HCT116 (cell line): ENCODE measurements around the gene INCA1. TPM values are rescaled to one million over a fixed set of nuclear protein-coding genes. Genes with fewer than 3 reads are reported as not detected.

Source experiments
- ATAC-seq: fragments of 200-7000 bp; cut with Tn5 transposase; 2 replicates; pipeline ENCODE4 v1.9.1; 2020; ENCODE audit warnings: mild to moderate bottlenecking, moderate library complexity
- BruUV-seq: library from RNA; stranded (reverse); fragments of 400-500 nt; replicated peaks from 2 replicates; lab custom pipeline; 2021; lab: Mats Ljungman, UMichigan
- CTCF ChIA-PET: fragments of 300-600 bp; sonication (Branson Sonifier 250); formaldehyde crosslinking; loops from one replicate; lab custom pipeline; 2021; ENCODE audit warnings: antibody characterized with exemption; lab: Charles Lee
- POLR2A ChIA-PET: fragments of 300-600, 350-600 bp; sonication (Branson Sonifier 250); formaldehyde crosslinking; loops from one replicate; lab custom pipeline; 2021; ENCODE audit warnings: antibody characterized with exemption; lab: Charles Lee
- RAD21 ChIA-PET, 2 experiments: fragments of 300-600 bp; sonication (Branson Sonifier 250); formaldehyde crosslinking; loops; one replicate each; lab custom pipeline; 2023; ENCODE audit warnings: low total read pairs in 2 of 2; ENCODE audit not compliant: uncharacterized antibody in 2 of 2, unreplicated experiment in 2 of 2, low non-redundant PET in 1 of 2; lab: Charles Lee
- DNase-seq: peaks from one replicate; pipeline ENCODE4 v3.0.0-alpha.2; 2010; ENCODE audit warnings: low read depth, low spot score
- H2AFZ ChIP-seq: fragments of 200-600 bp; shearing (Covaris generic), sonication (generic); 2 replicates; pipeline ENCODE4 v1.6.1; 2017; ENCODE audit warnings: low read depth, mixed run types, mixed read lengths, antibody characterized with exemption, low read length; ENCODE audit not compliant: poor library complexity, severe bottlenecking
- H3K27ac ChIP-seq: 2 replicates; pipeline ENCODE4 v1.5.1; 2012; ENCODE audit warnings: low read depth, low read length
- H3K27me3 ChIP-seq: fragments of 200-600 bp; sonication (generic); 2 replicates; pipeline ENCODE4 v1.6.1; 2016; ENCODE audit warnings: mixed run types, low read length, mixed read lengths; ENCODE audit not compliant: insufficient read depth
- H3K36me3 ChIP-seq, 2 experiments: fragments of 200-500 bp in 1 of 2; fragments of 200-600 bp in 1 of 2; sonication (Bioruptor generic) in 1 of 2; sonication (generic) in 1 of 2; 2 replicates each; pipeline versions ENCODE4 v1.5.1 to v1.6.1; 2014 to 2016; ENCODE audit warnings: low read length in 2 of 2, inconsistent platforms in 1 of 2, mixed read lengths in 1 of 2, mixed run types in 1 of 2; ENCODE audit not compliant: insufficient read depth in 2 of 2, control insufficient read depth in 1 of 2
- H3K4me1 ChIP-seq, 2 experiments: fragments of 200-600 bp in 1 of 2; sonication (generic) in 1 of 2; 2 replicates each; pipeline versions ENCODE4 v1.5.1 to v1.6.1; 2012 to 2017; ENCODE audit warnings: low read length in 2 of 2, inconsistent platforms in 1 of 2, mild to moderate bottlenecking in 1 of 2, mixed read lengths in 1 of 2, mixed run types in 1 of 2, moderate library complexity in 1 of 2; ENCODE audit not compliant: insufficient read depth in 2 of 2, control insufficient read depth in 1 of 2
- H3K4me2 ChIP-seq: fragments of 200-600 bp; sonication (generic); 2 replicates; pipeline ENCODE4 v1.6.1; 2017; ENCODE audit warnings: mixed run types, low read length, mixed read lengths
- H3K4me3 ChIP-seq, 2 experiments: fragments of 200-600 bp in 1 of 2; sonication (generic) in 1 of 2; replicated peaks in 1 of 2; 2 replicates each; pipeline ENCODE4 v1.5.1; 2011 to 2016; ENCODE audit warnings: low read length in 2 of 2, control low read depth in 1 of 2, low read depth in 1 of 2, mild to moderate bottlenecking in 1 of 2, mixed read lengths in 1 of 2, mixed run types in 1 of 2
- H3K79me2 ChIP-seq: fragments of 200-600 bp; sonication (generic); 2 replicates; pipeline ENCODE4 v1.6.1; 2017; ENCODE audit warnings: mild to moderate bottlenecking, mixed run types, low read length, moderate library complexity, mixed read lengths; ENCODE audit not compliant: insufficient read depth
- H3K9ac ChIP-seq: fragments of 200-600 bp; sonication (generic); 2 replicates; pipeline ENCODE4 v1.6.1; 2016; ENCODE audit warnings: low read length, mixed read lengths
- H3K9me2 ChIP-seq: fragments of 200-600 bp; sonication (generic), shearing (Covaris generic); 2 replicates; pipeline ENCODE4 v1.6.1; 2017; ENCODE audit warnings: mixed run types, mild to moderate bottlenecking, moderate library complexity; ENCODE audit not compliant: insufficient read depth
- H3K9me3 ChIP-seq, 2 experiments: fragments of 200-500 bp in 1 of 2; fragments of 200-600 bp in 1 of 2; sonication (Bioruptor generic) in 1 of 2; sonication (generic) in 1 of 2; 2 replicates each; pipeline ENCODE4 v1.6.1; 2014 to 2017; ENCODE audit warnings: low read length in 2 of 2, mixed read lengths in 2 of 2, inconsistent platforms in 1 of 2, low read depth in 1 of 2, mild to moderate bottlenecking in 1 of 2, mixed run types in 1 of 2, moderate library complexity in 1 of 2; ENCODE audit not compliant: control insufficient read depth in 1 of 2, insufficient read depth in 1 of 2
- H4K20me1 ChIP-seq: fragments of 200-600 bp; sonication (generic), shearing (Covaris generic); 2 replicates; pipeline ENCODE4 v1.6.1; 2017; ENCODE audit warnings: mixed run types, mild to moderate bottlenecking, moderate library complexity; ENCODE audit not compliant: insufficient read depth
- CBX3 ChIP-seq: IDR thresholded peaks from 2 replicates; pipeline ENCODE4 v1.6.1; 2012; ENCODE audit warnings: low read depth
- EGR1 ChIP-seq: IDR thresholded peaks from 2 replicates; pipeline ENCODE4 v1.6.1; 2012; ENCODE audit warnings: low read depth
- EZH2phosphoT487 ChIP-seq: fragments of 200-600 bp; IDR thresholded peaks from 2 replicates; pipeline ENCODE4 v1.6.1; 2018; ENCODE audit warnings: antibody characterized with exemption, borderline replicate concordance
- JUND ChIP-seq: IDR thresholded peaks from 2 replicates; pipeline ENCODE4 v1.6.1; 2012
- MAX ChIP-seq: IDR thresholded peaks from 2 replicates; pipeline ENCODE4 v1.6.1; 2012
- POLR2AphosphoS5 ChIP-seq: IDR thresholded peaks from 2 replicates; pipeline ENCODE4 v1.6.1; 2011; ENCODE audit warnings: mild to moderate bottlenecking, low read depth, low read length, moderate library complexity
- SP1 ChIP-seq: IDR thresholded peaks from 2 replicates; pipeline ENCODE4 v1.6.1; 2012; ENCODE audit warnings: low read depth
- SRF ChIP-seq: IDR thresholded peaks from 2 replicates; pipeline ENCODE4 v1.6.1; 2012; ENCODE audit warnings: low read depth
- YY1 ChIP-seq: IDR thresholded peaks from 2 replicates; pipeline ENCODE4 v1.6.1; 2011; ENCODE audit warnings: low read length, low read depth, moderate library complexity, mild to moderate bottlenecking; ENCODE audit not compliant: insufficient replicate concordance; ENCODE audit errors: extremely low read depth
- ZFX ChIP-seq: fragments of 450-650 bp; IDR thresholded peaks from 2 replicates; pipeline ENCODE4 v1.6.1; 2017
- ZNF274 ChIP-seq: fragments of 200-500 bp; sonication (Bioruptor generic); IDR thresholded peaks from 2 replicates; pipeline ENCODE4 v1.6.1; 2014; ENCODE audit warnings: mild to moderate bottlenecking, low read depth, low read length, inconsistent platforms
- intact Hi-C: fragments of 100-400 bp; cut with micrococcal nuclease; formaldehyde crosslinking; loops from 2 replicates; pipeline ENCODE4 v1.10.0; 2022
- total RNA-seq: library from RNA; stranded (reverse); gene quantifications from one replicate; pipeline ENCODE4 v1.2.1, GENCODE V29; 2021; ENCODE audit not compliant: unreplicated experiment
- TF ChIP-seq, protein P1 (sequence below): IDR thresholded peaks from 2 replicates; pipeline ENCODE4 v1.6.1; 2011; ENCODE audit warnings: mild to moderate bottlenecking, low read length, moderate library complexity; ENCODE audit not compliant: insufficient replicate concordance; ENCODE audit errors: extremely low read depth

The INCA1 gene
- total RNA-seq, 1 experiment from 2014 or later, result 0.74 TPM

DNA sequence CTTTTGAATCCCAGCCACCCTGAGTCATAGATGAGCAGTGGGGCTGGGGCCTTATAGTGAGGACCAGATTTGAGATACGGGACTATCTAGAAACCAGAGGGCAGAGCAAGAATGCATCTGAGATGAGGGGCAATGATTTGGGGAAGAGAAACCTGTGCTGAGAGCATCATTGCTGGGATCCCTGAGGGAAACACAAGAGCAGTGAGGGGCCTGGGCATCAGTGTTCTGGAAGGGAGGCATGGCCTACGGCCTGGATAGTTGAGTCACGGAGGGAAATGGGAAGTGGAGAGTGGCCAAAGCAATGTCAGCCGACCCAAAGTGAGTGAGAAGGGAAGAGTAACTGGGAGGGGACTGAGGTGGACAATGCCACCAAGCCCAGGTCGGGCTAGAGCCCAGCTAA, 15.0 kb downstream of the INCA1 start:
- peaks cover 15% of the 10 kb centered on the region for H3K79me2 ChIP-seq
- no peaks in the 10 kb centered on the region for H3K27me3 ChIP-seq
- H3K9me3 ChIP-seq, result no peaks in the 10 kb centered on the region
- H3K27ac ChIP-seq, result no peak overlapping the region
- no peaks in the 10 kb centered on the region for H3K9me2 ChIP-seq
- no peak overlapping the region for H3K9ac ChIP-seq
- POLR2A ChIA-PET, result no interaction called here
- RAD21 ChIA-PET, result no interaction called here
- DNase-seq (no peak), ATAC-seq (no peak)
- no peak overlapping the region for H3K4me3 ChIP-seq
- CTCF ChIA-PET, result no interaction called here
- H4K20me1 ChIP-seq, result no peaks in the 10 kb centered on the region
- BruUV-seq, result no TSS peak
- H3K4me1 ChIP-seq, result peaks cover 5 to 12% of the 10 kb centered on the region in 2 experiments; a peak in 2 of 4 replicates
- H3K4me2 ChIP-seq, result no peak overlapping the region
- peaks cover 10 to 28% of the 10 kb centered on the region in 2 experiments; a peak in 2 of 4 replicates for H3K36me3 ChIP-seq
- TF ChIP-seq MAX (no peak), SRF (no peak), EZH2phosphoT487 (no peak), SP1 (no peak), ZFX (no peak), POLR2AphosphoS5 (no peak), CBX3 (no peak), ZNF274 (no peak), JUND (no peak), YY1 (no peak), EGR1 (no peak)
- TF ChIP-seq, protein P1, sequence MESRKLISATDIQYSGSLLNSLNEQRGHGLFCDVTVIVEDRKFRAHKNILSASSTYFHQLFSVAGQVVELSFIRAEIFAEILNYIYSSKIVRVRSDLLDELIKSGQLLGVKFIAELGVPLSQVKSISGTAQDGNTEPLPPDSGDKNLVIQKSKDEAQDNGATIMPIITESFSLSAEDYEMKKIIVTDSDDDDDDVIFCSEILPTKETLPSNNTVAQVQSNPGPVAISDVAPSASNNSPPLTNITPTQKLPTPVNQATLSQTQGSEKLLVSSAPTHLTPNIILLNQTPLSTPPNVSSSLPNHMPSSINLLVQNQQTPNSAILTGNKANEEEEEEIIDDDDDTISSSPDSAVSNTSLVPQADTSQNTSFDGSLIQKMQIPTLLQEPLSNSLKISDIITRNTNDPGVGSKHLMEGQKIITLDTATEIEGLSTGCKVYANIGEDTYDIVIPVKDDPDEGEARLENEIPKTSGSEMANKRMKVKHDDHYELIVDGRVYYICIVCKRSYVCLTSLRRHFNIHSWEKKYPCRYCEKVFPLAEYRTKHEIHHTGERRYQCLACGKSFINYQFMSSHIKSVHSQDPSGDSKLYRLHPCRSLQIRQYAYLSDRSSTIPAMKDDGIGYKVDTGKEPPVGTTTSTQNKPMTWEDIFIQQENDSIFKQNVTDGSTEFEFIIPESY, result no peak
- no peak overlapping the region for H2AFZ ChIP-seq
- intact Hi-C loops, result no loop called here
